Ovary (tissue), 3 donors: ENCODE measurements around the gene ITM2B.

ENCODE experiments used
- EP300 ChIP-seq: sonication (generic); formaldehyde crosslinking; IDR thresholded peaks from one replicate; pipeline ENCODE4 v1.6.1; 2017; ENCODE audit warnings: antibody characterized with exemption
- POLR2A ChIP-seq: fragments of 450-650 bp; IDR thresholded peaks from one replicate; pipeline ENCODE4 v1.6.1; 2017; ENCODE audit warnings: antibody characterized with exemption, mild to moderate bottlenecking, moderate library complexity
- TF ChIP-seq, protein P1 (sequence below), 3 donors: fragments of 450-650 bp in 2 of 3; fragments of 200-600 bp in 1 of 3; IDR thresholded peaks; one replicate each; pipeline versions ENCODE4 v1.5.1 to v1.8.0; 2016 to 2022; ENCODE audit warnings: antibody characterized with exemption in 3 of 3, mild to moderate bottlenecking in 1 of 3
- donor health status: DM: no; HTN: no; CAD: no.

DNA sequence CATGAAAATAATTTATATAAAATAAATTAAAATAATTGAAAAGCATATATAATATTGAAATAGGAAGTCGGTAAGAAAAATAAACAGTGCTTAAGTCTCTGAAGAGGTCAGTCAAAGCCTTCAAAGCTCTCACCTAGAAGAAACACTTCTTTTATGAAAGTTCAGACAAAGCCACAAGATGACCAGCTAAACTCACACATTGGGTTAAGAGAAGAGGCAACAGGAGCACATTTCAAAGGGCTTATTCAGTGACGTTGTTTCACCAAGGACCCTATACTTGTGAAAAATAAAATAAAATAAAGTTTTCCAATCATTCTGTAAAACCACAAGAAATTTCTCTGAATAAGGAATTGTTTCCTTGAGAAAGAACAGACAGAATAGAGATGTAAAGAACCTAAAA, 2.5 kb upstream of the ITM2B start:
- TF ChIP-seq, protein P1, sequence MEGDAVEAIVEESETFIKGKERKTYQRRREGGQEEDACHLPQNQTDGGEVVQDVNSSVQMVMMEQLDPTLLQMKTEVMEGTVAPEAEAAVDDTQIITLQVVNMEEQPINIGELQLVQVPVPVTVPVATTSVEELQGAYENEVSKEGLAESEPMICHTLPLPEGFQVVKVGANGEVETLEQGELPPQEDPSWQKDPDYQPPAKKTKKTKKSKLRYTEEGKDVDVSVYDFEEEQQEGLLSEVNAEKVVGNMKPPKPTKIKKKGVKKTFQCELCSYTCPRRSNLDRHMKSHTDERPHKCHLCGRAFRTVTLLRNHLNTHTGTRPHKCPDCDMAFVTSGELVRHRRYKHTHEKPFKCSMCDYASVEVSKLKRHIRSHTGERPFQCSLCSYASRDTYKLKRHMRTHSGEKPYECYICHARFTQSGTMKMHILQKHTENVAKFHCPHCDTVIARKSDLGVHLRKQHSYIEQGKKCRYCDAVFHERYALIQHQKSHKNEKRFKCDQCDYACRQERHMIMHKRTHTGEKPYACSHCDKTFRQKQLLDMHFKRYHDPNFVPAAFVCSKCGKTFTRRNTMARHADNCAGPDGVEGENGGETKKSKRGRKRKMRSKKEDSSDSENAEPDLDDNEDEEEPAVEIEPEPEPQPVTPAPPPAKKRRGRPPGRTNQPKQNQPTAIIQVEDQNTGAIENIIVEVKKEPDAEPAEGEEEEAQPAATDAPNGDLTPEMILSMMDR (IDR thresholded peaks at IDR 0.05), result no peak
- TF ChIP-seq POLR2A, result no peak
- no peak for TF ChIP-seq EP300
